NCI-H69 (cell line): ENCODE results near the gene ZNF488.
"Not testable (repeated sequence)": the region's sequence is repeated elsewhere in the genome, so short reads cannot be mapped to it uniquely, and the experiment has no call there.

ENCODE experiments used
- DNase-seq: peaks from one replicate; lab custom pipeline; 2025; lab: John Stamatoyannopoulos, UW

The ZNF488 gene

DNA sequence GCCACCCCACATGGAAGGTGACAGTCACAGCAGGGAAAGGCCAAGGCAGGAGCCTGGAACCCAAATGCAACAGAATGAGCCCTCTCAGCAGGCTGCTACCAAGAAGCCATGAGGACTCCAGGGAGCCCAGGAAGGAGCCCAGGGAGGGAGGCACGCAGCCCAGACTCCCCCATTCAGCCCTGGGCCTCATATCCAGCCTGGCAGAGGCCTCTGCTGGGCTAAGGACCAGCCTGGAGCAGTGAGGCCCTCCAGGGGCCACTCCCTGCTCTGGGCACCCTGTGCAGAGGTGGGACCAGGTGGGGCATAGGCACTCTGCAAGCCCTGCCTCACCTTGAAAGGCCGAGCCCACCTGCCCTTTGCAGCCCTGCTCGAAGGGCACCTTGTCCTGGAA, 25.8 kb upstream of the ZNF488 start:
- no peak for DNase-seq

DNA sequence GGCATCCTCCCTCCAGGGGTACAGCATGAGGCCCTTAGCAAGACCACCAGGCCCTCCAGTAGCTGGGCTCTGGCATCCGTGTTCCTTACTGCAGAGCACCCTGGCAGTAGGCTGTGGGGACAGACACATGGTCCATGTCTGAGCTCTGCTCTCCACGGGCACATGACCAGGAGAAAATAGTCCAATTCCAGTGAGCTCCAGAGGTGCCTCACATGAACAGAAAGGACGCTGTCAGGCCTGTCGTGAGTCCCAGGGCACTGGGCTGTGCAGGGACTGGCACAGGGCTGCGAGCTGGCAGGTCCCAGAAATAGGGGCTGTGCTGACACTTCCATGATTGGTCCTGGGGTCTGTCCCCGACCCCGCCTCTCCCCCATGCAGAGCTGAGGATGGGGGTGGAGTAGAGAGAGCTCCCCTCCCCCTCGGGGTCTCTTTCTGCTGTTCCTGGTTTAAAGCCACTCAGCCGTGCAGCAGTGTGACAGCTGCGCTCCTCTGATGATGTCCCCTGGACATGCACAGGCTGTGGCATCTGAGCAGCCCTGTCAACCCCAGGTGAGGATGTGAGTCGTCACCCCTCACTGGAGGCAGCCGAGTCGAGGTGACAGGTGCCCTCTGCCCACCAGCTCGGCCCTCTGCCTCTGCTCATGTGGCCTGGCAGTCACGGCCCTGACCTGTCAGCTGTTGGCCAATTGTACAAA, 25.2 kb upstream of the ZNF488 start:
- no peak for DNase-seq

DNA sequence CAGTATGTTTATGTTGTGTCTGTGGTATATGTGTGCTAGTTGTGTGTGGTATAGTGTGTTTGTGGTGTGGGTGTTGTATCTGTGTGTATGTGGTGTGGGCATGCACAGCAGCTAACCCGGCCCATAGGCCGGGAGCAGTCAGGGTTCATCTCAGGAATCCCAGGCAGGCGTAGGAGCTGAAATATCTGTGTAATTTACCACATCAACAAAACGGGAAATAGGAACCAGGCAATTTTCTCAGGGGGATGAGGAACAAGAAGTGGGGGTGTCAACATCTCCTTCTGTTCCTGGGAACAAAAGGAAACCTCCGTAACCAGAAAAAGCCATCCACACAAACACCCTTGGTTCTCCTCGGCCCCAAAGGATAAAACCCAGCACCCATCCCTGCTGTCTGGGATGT, 24.5 kb upstream of the ZNF488 start:
- no peak for DNase-seq

DNA sequence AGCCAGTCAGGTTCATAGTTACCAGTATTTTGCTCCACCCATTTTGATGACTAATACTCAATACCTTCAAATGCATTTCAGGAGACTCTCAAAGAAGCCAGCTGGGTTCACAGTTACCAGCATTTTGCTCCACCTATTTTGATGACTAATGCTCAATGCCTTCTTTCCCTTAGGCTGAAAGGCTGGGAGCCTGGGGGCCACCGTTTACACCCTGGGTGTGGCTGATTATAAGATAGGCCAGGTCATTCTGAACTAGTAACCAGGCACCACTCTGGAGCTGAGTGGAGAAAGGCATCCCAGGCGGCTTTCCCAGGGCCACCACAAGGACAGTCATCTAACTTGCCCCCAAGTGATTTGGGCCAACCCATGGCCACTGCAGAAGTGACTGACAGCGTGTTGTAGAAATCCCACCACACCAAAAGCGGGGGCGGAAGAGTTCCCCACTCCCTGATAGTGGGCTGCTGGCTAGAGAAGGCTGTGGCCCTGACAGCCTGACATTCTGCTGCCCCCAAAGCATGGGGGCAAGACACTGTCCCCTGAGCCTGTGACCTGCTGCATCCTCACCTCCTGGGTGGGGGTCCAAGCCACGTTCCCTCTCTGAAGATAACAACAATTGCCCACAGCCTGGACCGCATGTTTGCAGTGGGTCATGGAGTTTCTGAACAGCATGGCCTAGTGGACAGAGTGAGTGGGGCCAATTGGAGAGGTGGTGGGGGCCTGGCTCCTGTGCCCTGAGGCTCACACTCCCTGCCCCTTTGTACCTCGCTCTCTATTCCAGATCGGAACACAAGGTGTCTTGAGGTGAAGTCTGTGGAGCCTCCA, 23.0 kb upstream of the ZNF488 start:
- peak; percentile 8 for DNase-seq

GRCh38 chr10:47406548-47406869, 22.4 kb upstream of the ZNF488 start:
- no peak for DNase-seq

DNA sequence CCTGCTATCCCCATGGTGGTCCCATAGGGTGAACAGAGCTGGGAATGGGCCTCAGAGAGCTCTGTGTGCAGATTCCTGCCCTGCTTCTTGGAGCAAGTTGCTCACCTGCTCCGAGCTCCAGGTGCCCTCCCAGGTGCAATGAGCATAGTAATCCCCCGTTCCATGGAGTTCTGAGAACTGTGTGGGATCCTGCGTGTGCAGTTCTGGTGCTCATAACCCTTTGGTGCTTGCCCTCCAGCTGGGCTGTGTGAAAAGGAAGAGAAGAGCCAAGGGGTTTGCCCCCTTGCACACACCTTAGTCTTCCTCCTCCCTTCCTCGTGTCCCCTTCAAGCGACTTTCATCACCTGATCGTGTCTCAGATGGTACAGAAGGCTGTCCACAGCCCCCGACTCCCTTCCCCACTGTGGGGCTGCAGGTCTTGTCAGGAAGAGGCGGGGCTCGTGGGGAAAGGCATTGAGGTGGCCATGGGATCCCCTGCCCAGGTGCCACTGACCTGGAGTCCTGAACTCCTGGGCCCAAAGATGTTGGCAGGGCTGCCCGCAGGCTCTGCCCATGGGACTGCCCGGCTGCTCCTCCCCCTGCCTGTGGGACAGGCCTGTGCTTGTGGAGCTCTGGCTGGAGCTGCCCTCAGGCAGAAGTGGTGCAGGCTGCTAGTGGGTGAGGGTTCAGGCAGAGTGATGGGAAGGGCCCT, 21.9 kb upstream of the ZNF488 start:
- DNase-seq, result no peak

GRCh38 chr10:47404937-47405336, 20.8 kb upstream of the ZNF488 start:
- no peak for DNase-seq

DNA sequence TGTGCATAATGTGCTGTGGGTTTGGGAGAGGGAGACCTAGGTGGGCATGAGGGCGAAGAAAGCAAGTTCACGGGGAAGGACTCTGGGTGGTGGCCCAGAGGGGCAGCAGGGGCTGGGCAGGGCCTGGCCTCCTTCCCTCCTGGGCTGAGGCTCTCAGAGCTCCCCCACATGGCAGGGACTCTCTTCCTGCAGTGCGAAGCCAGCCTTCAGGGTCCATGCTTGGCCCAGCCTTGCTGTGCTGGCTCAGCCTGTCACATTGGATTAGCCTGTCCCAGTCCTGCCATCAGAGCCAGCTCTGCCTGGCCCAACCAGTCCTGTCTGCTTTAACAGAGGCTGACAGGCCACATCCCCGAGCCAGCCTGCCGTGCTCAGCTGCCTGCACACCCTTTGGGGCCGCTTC, 20.4 kb upstream of the ZNF488 start:
- no peak for DNase-seq

DNA sequence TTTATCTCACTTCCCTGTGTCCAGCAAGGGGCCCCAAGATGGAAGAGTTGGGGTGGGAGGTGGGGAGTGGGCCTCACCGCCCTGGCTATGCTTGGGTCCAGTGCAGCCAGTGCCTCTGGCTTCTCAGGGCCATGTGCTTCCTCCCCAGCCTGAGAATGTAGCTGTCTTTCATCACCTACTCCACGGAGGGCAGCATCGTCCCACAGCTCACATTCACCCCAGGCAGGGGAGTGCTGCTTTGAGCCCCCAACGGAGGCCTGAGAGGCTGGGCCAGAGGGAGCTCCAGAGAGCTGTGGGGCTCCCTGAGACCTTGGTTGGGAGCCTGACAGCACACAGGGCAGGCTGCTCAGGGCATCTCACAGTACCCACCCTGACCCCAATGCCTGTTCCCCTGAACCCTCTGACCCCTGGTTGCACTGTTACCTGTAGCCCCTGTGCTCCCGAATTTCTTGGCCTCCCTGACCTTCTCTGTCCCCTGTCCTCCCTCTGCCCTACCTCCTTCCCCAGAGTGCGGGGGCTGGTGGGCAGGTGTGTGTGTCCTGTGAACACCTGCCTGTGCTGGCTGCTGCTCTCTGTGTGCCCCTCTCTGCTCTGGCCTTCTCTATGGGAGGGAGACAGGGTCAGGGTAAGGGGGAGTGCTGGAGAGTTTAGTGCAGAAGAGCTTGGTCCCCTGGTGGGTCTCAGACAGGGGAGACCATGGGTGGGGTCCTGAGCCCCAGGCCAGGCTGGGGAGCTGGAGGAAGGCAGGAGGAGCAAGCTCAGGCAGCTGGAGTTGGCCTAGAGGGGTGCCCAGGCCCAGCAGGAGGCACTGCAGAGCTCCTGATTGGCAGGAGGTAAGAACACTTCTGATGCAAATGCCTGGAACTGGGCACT, 19.6 kb upstream of the ZNF488 start:
- DNase-seq, result no peak

GRCh38 chr10:47402641-47403301, 18.7 kb upstream of the ZNF488 start:
- DNase-seq, result peak; percentile 4

DNA sequence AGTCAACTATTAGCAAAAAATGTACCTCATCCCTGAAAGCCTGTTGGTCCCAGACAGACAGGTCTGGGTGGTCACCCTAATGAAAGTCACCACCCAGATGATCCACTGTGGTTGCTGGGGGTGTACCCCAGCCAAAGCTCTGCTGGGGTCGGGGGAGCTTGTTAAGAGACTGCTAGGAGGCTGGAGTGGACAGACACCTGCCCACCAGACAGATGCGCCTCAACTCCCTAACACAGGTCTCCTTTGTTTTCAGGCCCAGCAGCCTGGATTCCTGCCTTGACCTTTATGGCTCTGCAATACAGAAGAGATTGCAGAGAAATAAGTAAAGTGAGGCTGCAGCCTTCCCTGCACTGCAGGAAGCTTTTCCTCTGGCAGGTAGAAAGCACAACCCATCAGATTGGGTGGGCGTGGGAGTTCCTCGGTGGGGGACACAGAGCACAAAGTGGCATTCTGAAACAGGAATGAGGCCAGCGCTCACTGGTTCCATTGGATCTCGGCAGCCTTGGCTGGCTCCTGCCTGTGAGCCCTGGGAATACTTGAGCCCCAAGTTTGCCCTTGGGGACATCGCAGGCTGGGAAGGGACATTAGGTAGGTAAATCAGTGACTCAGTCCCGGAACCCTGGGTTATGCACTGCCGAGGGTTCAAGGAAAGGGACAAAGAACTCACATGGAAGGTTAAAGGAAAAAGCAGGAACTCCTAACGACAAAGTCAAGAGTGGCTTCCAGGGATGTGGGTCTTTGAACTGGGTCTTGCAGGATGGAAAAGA, 18.0 kb upstream of the ZNF488 start:
- no peak for DNase-seq

GRCh38 chr10:47401210-47401609, 17.1 kb upstream of the ZNF488 start:
- DNase-seq, result no peak

DNA sequence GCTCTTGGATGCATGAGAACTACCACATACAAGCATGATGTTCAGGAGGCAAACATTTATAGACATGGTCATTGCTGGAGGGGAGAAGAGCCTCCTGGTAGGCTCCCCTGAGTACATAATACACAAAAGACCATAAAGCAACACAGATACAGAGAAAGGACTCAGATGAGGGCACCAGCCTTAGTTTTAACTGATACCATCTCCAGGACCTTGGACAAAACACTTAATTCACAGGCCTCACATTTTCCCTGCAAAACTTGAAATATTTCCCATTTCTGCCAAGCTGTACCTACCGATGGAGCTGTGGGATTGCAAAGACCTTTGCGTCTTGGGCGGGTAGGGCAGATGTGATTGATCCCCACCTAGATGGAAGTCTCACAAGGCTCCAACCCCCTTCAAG, 16.7 kb upstream of the ZNF488 start:
- DNase-seq, result no peak

- no peak for DNase-seq
Observed at GRCh38 chr10:47400251-47400650, 16.2 kb upstream of the ZNF488 start.

GRCh38 chr10:47397256-47397655, 13.2 kb upstream of the ZNF488 start:
- no peak for DNase-seq

GRCh38 chr10:47396311-47396717, 12.2 kb upstream of the ZNF488 start:
- no peak for DNase-seq

GRCh38 chr10:47389619-47390018, 5.5 kb upstream of the ZNF488 start:
- DNase-seq, result no peak

DNA sequence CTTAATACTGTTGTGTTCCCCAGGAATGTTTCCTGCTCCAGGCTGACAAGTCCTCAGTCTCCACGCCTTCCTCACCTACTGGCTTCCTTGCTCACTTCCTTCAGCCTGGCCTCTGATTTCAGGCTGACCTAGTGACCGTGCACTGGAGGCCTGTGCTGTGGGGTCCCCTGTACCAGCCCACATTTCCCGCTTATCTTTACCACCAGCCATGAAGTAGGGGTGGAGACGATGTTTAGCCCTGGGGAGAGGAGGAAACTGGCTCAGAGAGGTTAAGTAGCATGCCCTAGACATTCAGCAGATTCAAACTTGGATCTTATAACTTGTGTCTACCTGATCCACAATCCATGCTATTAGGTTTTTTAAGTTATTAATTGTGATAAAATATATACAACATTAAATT, 4.8 kb upstream of the ZNF488 start:
- DNase-seq, result no peak

DNA sequence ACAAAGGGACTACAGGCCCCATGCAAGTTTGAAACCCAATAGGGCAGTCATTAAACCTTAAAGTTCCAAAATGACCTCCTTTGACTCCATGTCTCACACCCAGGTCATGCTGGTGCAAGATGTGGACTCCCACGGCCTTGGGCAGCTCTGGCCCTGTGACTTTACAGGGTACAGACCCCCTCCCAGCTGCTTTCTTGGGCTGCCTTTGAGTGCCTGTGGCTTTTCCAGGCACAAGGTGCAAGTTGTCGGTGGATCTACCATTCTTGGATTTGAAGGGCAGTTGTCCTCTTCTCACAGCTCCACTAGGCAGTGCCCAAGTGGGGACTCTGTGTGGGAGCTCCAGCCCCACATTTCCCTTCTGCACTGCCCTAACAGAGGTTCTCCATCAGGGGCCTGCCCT, 2.0 kb upstream of the ZNF488 start:
- not testable (repeated sequence) for DNase-seq

DNA sequence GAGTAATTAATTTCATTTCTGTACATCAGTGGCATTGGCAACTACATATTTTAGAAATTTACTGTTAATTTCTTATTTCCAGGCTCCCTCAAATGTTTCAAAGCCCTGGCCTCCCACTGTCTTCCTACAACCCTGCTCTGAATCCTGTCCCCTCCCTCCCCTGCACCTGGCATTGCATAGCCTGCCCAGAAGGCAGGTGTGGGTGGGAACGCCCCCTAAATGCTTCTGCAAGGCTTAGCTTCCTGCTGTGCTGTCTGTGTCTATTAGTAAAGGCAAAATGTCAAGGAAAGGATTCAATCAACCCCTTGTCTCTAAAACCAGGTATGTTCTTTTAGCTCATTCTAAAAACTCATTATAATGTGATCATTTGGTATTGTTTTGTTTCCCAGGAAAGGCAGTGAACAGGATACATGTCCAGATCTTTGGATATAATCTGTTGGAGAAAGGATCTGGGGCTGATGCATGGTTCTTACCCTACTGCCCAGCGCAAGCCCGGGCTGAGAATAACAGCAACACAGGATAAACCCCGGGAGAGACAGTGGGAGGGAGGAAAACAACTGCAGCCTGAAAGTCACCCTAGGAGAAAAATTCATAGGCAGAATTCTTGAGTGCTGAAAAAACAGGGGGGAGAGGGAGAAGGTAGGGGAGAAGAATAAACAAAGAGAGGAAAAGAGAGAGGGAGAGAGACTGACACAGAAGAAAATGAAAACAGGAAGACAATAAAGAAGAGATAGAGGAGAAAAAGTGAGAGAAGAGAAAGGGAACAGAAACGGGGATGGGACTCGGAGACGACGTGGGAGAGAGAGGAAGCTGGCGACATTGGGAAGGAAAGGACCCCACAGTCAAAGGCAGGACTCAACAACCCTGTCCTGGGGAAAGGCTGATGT, 589 bp downstream of the ZNF488 start:
- peak; percentile 79 for DNase-seq
